Smooth muscle cell (in vitro differentiated cells): ENCODE measurements around the gene RHOB. TPM values are rescaled to one million over a fixed set of nuclear protein-coding genes. Genes with fewer than 3 reads are reported as not detected.

Source experiments
- DNase-seq: peaks from one replicate; lab custom pipeline; 2025; ENCODE audit not compliant: unreplicated experiment; lab: John Stamatoyannopoulos, UW
- H2AFZ ChIP-seq: fragments of 200-600 bp; sonication (generic); 2 replicates; pipeline ENCODE4 v1.6.0; 2016; ENCODE audit warnings: antibody characterized with exemption, low read depth, mild to moderate bottlenecking
- H3F3A ChIP-seq: fragments of 200-600 bp; sonication (generic); 2 replicates; pipeline ENCODE4 v1.6.0; 2017; ENCODE audit warnings: antibody characterized with exemption, low read depth
- H3K27ac ChIP-seq: fragments of 200-600 bp; sonication (generic); 2 replicates; pipeline ENCODE4 v1.5.1; 2016; ENCODE audit warnings: low read depth, mild to moderate bottlenecking
- H3K27me3 ChIP-seq: fragments of 200-600 bp; sonication (generic); 2 replicates; pipeline ENCODE4 v1.6.1; 2016; ENCODE audit warnings: low read depth, mild to moderate bottlenecking
- H3K36me3 ChIP-seq: fragments of 200-600 bp; sonication (generic); 2 replicates; pipeline ENCODE4 v1.5.1; 2016; ENCODE audit warnings: low read depth
- H3K4me1 ChIP-seq: fragments of 200-600 bp; sonication (generic); 2 replicates; pipeline ENCODE4 v1.5.1; 2016; ENCODE audit warnings: low read depth
- H3K4me2 ChIP-seq: fragments of 200-600 bp; sonication (generic); 2 replicates; pipeline ENCODE4 v1.6.0; 2016; ENCODE audit warnings: mild to moderate bottlenecking
- H3K4me3 ChIP-seq: fragments of 200-600 bp; sonication (generic); 2 replicates; pipeline ENCODE4 v1.5.1; 2016; ENCODE audit warnings: mild to moderate bottlenecking
- H3K79me2 ChIP-seq: fragments of 200-600 bp; sonication (generic); 2 replicates; pipeline ENCODE4 v1.6.0; 2016; ENCODE audit warnings: low read depth, mild to moderate bottlenecking
- H3K9ac ChIP-seq: fragments of 200-600 bp; sonication (generic); 2 replicates; pipeline ENCODE4 v1.6.0; 2016; ENCODE audit warnings: low read depth
- H3K9me3 ChIP-seq: fragments of 200-600 bp; sonication (generic); replicated peaks from 2 replicates; pipeline ENCODE4 v1.5.1; 2016; ENCODE audit warnings: low read depth
- H4K20me1 ChIP-seq: fragments of 200-600 bp; sonication (generic); 2 replicates; pipeline ENCODE4 v1.6.0; 2016; ENCODE audit warnings: low read depth
- CTCF ChIP-seq: fragments of 200-600 bp; sonication (generic); IDR thresholded peaks from 2 replicates; pipeline ENCODE4 v1.5.1; 2017; ENCODE audit warnings: borderline replicate concordance, mild to moderate bottlenecking, antibody characterized with exemption; ENCODE audit not compliant: insufficient read depth, poor library complexity, severe bottlenecking
- WGBS: methylation state at CpG from one replicate; pipeline ENCODE4 v1.1.7; 2016; ENCODE audit warnings: low lambda C conversion rate; 5-methylcytosine and 5-hydroxymethylcytosine counted together
- polyA plus RNA-seq: library from polyadenylated mRNA; unstranded; fragments of >200 nt; fragmentation: Nextera tagmentation; extraction: Ambion mirVana; gene quantifications from 2 replicates; pipeline ENCODE4 v1.2.1, GENCODE V29; 2016
- total RNA-seq: library from RNA; depleted of rRNA; stranded (reverse); fragments of >200 nt; gene quantifications from 2 replicates; pipeline ENCODE4 v1.2.3, GENCODE V29; 2014

Gene RHOB
- total and polyA plus RNA-seq, 2 experiments from 2014 or later: 75.9 to 218 TPM

DNA sequence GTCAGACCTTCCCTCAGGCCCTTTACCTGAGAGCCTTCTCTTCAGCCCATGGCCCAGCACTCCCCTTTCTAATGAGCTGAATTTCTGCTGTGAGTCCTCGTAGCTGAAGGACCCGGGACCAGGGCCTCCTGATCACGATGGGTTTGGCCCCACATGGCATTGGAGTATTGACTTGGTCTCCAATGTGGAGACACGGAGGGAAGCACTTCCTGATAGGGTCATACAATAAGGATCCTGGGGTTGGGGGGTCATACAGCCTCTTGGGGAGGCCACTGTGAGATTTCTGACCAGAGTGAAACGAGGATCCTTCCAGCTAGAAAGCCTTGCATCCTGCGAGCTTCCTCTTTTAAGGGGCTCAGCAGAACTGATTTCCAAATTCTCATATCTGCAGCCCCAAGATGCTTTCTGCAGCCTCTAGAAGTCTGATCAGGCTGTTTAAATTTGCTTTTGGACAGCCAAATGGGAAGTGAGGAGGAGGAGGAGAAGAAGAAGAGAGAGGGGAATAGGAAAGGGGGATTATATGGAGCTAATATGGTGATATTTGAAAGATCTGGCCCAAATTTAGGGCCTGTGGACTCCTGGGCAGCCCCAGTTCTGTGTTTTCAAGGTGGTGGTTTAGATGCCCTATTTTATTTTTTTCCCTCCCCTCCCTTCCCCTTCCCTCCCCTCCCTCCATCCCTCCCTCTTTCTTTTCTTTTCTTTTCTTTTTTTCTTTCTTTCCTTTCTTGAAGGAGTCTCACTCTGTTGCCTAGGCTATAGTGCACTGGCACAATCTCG, 38.9 kb downstream of the RHOB start:
- no peak overlapping the region for H3K9ac ChIP-seq
- H3K36me3 ChIP-seq: no peaks in the 10 kb centered on the region
- H3K27me3 ChIP-seq: no peaks in the 10 kb centered on the region
- no peak overlapping the region for H3K4me3 ChIP-seq
- peaks cover 22% of the 10 kb centered on the region for H3K4me1 ChIP-seq
- H3K79me2 ChIP-seq: no peaks in the 10 kb centered on the region
- H3K9me3 ChIP-seq: no peaks in the 10 kb centered on the region
- no peak overlapping the region for H3K4me2 ChIP-seq
- peaks cover 3% of the 10 kb centered on the region for H3F3A ChIP-seq
- no peaks in the 10 kb centered on the region for H4K20me1 ChIP-seq
- DNase-seq: no peak
- 88% methylated on average over 7 of the region's 7 CpGs for WGBS
- no peak overlapping the region for H3K27ac ChIP-seq
- H2AFZ ChIP-seq: no peak overlapping the region
- no peak for TF ChIP-seq CTCF

DNA sequence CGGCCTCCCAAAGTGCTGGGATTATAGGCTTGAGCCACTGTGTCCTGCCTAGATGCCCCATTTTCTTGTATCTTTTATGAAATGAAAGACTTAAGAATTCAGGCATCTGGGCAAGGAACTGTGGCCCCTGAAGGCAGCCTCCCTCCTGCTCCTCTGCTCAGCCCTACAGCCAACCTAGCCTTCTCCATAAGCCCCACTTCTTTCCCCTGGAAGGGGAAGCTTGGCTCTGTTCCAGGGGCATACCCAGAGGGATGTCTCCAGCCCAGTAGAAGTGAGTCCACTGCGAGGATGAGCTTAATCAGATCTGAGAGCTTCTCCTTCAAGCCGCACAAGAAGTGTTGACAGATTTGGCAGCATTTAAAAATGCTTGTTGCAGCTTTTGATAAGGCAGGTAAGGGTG, 39.7 kb downstream of the RHOB start:
- Histone ChIP-seq H2AFZ (no peak overlapping the region), H3K36me3 (no peaks in the 10 kb centered on the region), H3K4me1 (peaks cover 22% of the 10 kb centered on the region), H3K4me3 (no peak overlapping the region), H4K20me1 (no peaks in the 10 kb centered on the region), H3K9ac (no peak overlapping the region), H3K9me3 (no peaks in the 10 kb centered on the region), H3K27ac (no peak overlapping the region), H3K79me2 (no peaks in the 10 kb centered on the region), H3K27me3 (no peaks in the 10 kb centered on the region), H3F3A (peaks cover 6% of the 10 kb centered on the region), H3K4me2 (no peak overlapping the region)
- DNase-seq: no peak
- TF ChIP-seq CTCF: no peak
- 77% methylated on average over 3 of the region's 3 CpGs for WGBS

DNA sequence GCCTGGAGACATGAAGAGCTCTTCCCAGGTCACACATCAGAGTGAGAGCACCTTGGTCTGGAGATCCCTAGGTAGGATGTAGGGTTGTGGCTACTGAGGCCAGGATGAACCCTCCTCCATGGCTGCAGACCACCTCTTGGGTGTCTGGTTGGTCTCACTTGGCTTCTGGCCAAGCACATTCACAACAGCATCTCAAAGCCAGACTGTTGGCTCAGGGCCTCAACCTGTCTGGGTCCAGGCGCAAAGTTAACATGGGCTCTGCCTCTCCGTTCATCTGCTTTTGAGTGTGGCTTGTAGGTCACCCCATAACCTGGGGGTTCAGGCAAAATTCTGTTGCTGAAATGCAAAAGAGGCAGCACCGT, 40.1 kb downstream of the RHOB start:
- H3F3A ChIP-seq: peaks cover 8% of the 10 kb centered on the region
- 93% methylated on average over 3 of the region's 3 CpGs for WGBS

More for the DNA sequence above, 40.1 kb downstream of the RHOB start:
- peaks cover 22% of the 10 kb centered on the region for H3K4me1 ChIP-seq
- no peak overlapping the region for H3K27ac ChIP-seq
- H3K36me3 ChIP-seq: no peaks in the 10 kb centered on the region
- no peak overlapping the region for H3K4me3 ChIP-seq
- no peak for TF ChIP-seq CTCF
- no peaks in the 10 kb centered on the region for H3K79me2 ChIP-seq
- no peaks in the 10 kb centered on the region for H3K27me3 ChIP-seq
- no peak overlapping the region for H2AFZ ChIP-seq
- H3K4me2 ChIP-seq: no peak overlapping the region
- no peak for DNase-seq
- H3K9me3 ChIP-seq: no peaks in the 10 kb centered on the region
- no peak overlapping the region for H3K9ac ChIP-seq
- no peaks in the 10 kb centered on the region for H4K20me1 ChIP-seq
